IMR-90 (cell line): Measurements from ENCODE around the gene ATL2. TPM values are rescaled to one million over a fixed set of nuclear protein-coding genes. Genes with fewer than 3 reads are reported as not detected.

Source experiments
- ATAC-seq: fragments of 200-7000 bp; cut with Tn5 transposase; 2 replicates; pipeline ENCODE4 v1.9.1; 2020; ENCODE audit warnings: low read depth, mild to moderate bottlenecking, moderate library complexity
- BruUV-seq: library from RNA; stranded (reverse); fragments of 400-500 nt; replicated peaks from 2 replicates; lab custom pipeline; 2021; lab: Mats Ljungman, UMichigan
- CTCF ChIA-PET: fragments of 300-600 bp; formaldehyde crosslinking; extraction: SDS; loops from one replicate; lab custom pipeline; 2021; ENCODE audit warnings: antibody characterized with exemption; lab: Yijun Ruan, JAX
- POLR2A ChIA-PET: fragments of 300-600 bp; sonication (Branson Sonifier 250); formaldehyde crosslinking; loops from one replicate; lab custom pipeline; 2022; ENCODE audit warnings: antibody characterized with exemption; ENCODE audit not compliant: unreplicated experiment; lab: Charles Lee
- DNase-seq: peaks from one replicate; pipeline ENCODE4 v3.0.0; 2013
- H2AFZ ChIP-seq: replicated peaks from 2 replicates; pipeline ENCODE3; 2013; ENCODE audit warnings: low read length, mild to moderate bottlenecking; ENCODE audit not compliant: poor library complexity
- H2AK5ac ChIP-seq: 2 replicates; pipeline ENCODE4 v1.6.1; 2013; ENCODE audit warnings: low read depth, low read length, inconsistent platforms
- H2AK9ac ChIP-seq: replicated peaks from 2 replicates; pipeline ENCODE3; 2013; ENCODE audit warnings: mild to moderate bottlenecking, low read depth, low read length, moderate library complexity; ENCODE audit not compliant: poor library complexity
- H2BK120ac ChIP-seq: 2 replicates; pipeline ENCODE4 v1.6.1; 2013; ENCODE audit warnings: low read depth, low read length, inconsistent platforms
- H2BK15ac ChIP-seq: 3 replicates; pipeline ENCODE4 v1.6.1; 2013; ENCODE audit warnings: low read depth, low read length, inconsistent platforms
- H2BK20ac ChIP-seq: 2 replicates; pipeline ENCODE4 v1.6.1; 2013; ENCODE audit warnings: low read depth, mild to moderate bottlenecking, inconsistent platforms, low read length, moderate library complexity
- H2BK5ac ChIP-seq: 2 replicates; pipeline ENCODE4 v1.6.1; 2013; ENCODE audit warnings: mild to moderate bottlenecking, low read depth, low read length, inconsistent platforms; ENCODE audit not compliant: poor library complexity, severe bottlenecking
- H3K14ac ChIP-seq: replicated peaks from 2 replicates; pipeline ENCODE4 v1.6.1; 2013; ENCODE audit warnings: low read depth, low read length, inconsistent platforms
- H3K18ac ChIP-seq: 2 replicates; pipeline ENCODE4 v1.6.1; 2013; ENCODE audit warnings: low read depth, low read length, control low read depth
- H3K23ac ChIP-seq: 2 replicates; pipeline ENCODE4 v1.6.1; 2013; ENCODE audit warnings: low read depth, low read length, inconsistent platforms
- H3K27ac ChIP-seq: 2 replicates; pipeline ENCODE4 v1.5.1; 2013; ENCODE audit warnings: mild to moderate bottlenecking, control low read depth, low read length; ENCODE audit not compliant: insufficient read depth
- H3K27me3 ChIP-seq: 2 replicates; pipeline ENCODE4 v1.6.1; 2013; ENCODE audit warnings: low read length; ENCODE audit not compliant: control insufficient read depth, insufficient read depth
- H3K36me3 ChIP-seq: 2 replicates; pipeline ENCODE4 v1.6.1; 2013; ENCODE audit warnings: low read length, mixed read lengths; ENCODE audit not compliant: control insufficient read depth, insufficient read depth
- H3K4ac ChIP-seq: 2 replicates; pipeline ENCODE4 v1.6.1; 2013; ENCODE audit warnings: low read depth, low read length, inconsistent platforms
- H3K4me1 ChIP-seq: 2 replicates; pipeline ENCODE4 v1.6.1; 2013; ENCODE audit warnings: low read length, mixed read lengths; ENCODE audit not compliant: control insufficient read depth, insufficient read depth
- H3K4me2 ChIP-seq: 2 replicates; pipeline ENCODE4 v1.6.1; 2013; ENCODE audit warnings: low read depth, mild to moderate bottlenecking, control low read depth, low read length, moderate library complexity
- H3K4me3 ChIP-seq: 2 replicates; pipeline ENCODE4 v1.5.1; 2013; ENCODE audit warnings: low read depth, mild to moderate bottlenecking, control low read depth, low read length, moderate library complexity; ENCODE audit not compliant: insufficient read depth
- H3K56ac ChIP-seq: 2 replicates; pipeline ENCODE4 v1.6.1; 2013; ENCODE audit warnings: low read length, inconsistent platforms; ENCODE audit not compliant: insufficient read depth; ENCODE audit errors: extremely low read depth
- H3K79me1 ChIP-seq, 2 experiments: 2 replicates each; pipeline ENCODE4 v1.6.1; 2013; ENCODE audit warnings: low read length in 2 of 2, inconsistent platforms in 1 of 2, low read depth in 1 of 2
- H3K9ac ChIP-seq: 2 replicates; pipeline ENCODE4 v1.6.1; 2013; ENCODE audit warnings: low read depth, low read length, control low read depth
- H3K9me1 ChIP-seq: 2 replicates; pipeline ENCODE4 v1.6.1; 2013; ENCODE audit warnings: low read length, inconsistent platforms; ENCODE audit not compliant: insufficient read depth
- H3K9me3 ChIP-seq: 2 replicates; pipeline ENCODE4 v1.6.1; 2013; ENCODE audit warnings: low read length; ENCODE audit not compliant: control insufficient read depth, insufficient read depth
- H4K20me1 ChIP-seq: 2 replicates; pipeline ENCODE4 v1.6.1; 2013; ENCODE audit warnings: low read length, inconsistent platforms; ENCODE audit not compliant: insufficient read depth
- H4K5ac ChIP-seq: 2 replicates; pipeline ENCODE4 v1.6.1; 2013; ENCODE audit warnings: mild to moderate bottlenecking, low read depth, low read length, control low read depth
- H4K8ac ChIP-seq, 2 experiments: 2 replicates each; pipeline ENCODE4 v1.6.1; 2013; ENCODE audit warnings: low read depth in 2 of 2, low read length in 2 of 2, control low read depth in 1 of 2, inconsistent platforms in 1 of 2
- H4K91ac ChIP-seq: 2 replicates; pipeline ENCODE4 v1.6.1; 2013; ENCODE audit warnings: low read depth, low read length, inconsistent platforms; ENCODE audit not compliant: insufficient read depth
- CTCF ChIP-seq: conservative IDR thresholded peaks from 2 replicates; pipeline ENCODE4 v1.5.1; 2012; ENCODE audit warnings: mild to moderate bottlenecking, low read depth, low read length, improper control_type of control experiment
- FOS ChIP-seq: fragments of 150-350 bp; IDR thresholded peaks from 2 replicates; pipeline ENCODE4 v1.6.1; 2016; ENCODE audit warnings: low read depth, low read length
- MXI1 ChIP-seq: IDR thresholded peaks from 2 replicates; pipeline ENCODE4 v1.6.1; 2012; ENCODE audit warnings: low read depth, mild to moderate bottlenecking, low read length, moderate library complexity, borderline replicate concordance
- NFE2L2 ChIP-seq: fragments of 150-350 bp; IDR thresholded peaks from 2 replicates; pipeline ENCODE4 v1.6.1; 2016; ENCODE audit warnings: low read depth, mild to moderate bottlenecking, low read length
- RCOR1 ChIP-seq: IDR thresholded peaks from 2 replicates; pipeline ENCODE4 v1.6.1; 2012; ENCODE audit warnings: mild to moderate bottlenecking, low read length, improper control_type of control experiment; ENCODE audit not compliant: insufficient replicate concordance
- WGBS, 2 experiments: methylation state at CpG; one replicate each; pipeline versions ENCODE4 v1.1.5 to v1.1.7; 2013; ENCODE audit warnings: missing lambda C conversion rate in 2 of 2; ENCODE audit not compliant: insufficient read length in 1 of 2; ENCODE audit errors: extremely low coverage in 2 of 2; 5-methylcytosine and 5-hydroxymethylcytosine counted together
- dilution Hi-C: fragments of 300-500 bp; cut with HindIII; formaldehyde crosslinking; loops from one replicate; pipeline ENCODE4 v1.14.3; 2018; ENCODE audit warnings: low sequenced_read_pairs; ENCODE audit not compliant: unreplicated experiment
- in situ Hi-C: fragments of 300-500 bp; cut with MboI; formaldehyde crosslinking; loops from 3 replicates; pipeline ENCODE4 v1.14.3; 2019; ENCODE audit warnings: low sequenced_read_pairs, inconsistent platforms, mixed read lengths
- intact Hi-C: fragments of 100-400 bp; cut with micrococcal nuclease; formaldehyde crosslinking; loops from 2 replicates; pipeline ENCODE4 v1.10.0; 2022
- polyA plus RNA-seq, 3 experiments: library from polyadenylated mRNA; depleted of rRNA; stranded (reverse); fragments of >200 nt; gene quantifications; 2 replicates each; pipeline ENCODE4 v1.2.3, GENCODE V29; 2012; ENCODE audit warnings: low replicate concordance in 1 of 3
- total RNA-seq: library from RNA; depleted of rRNA; stranded (reverse); fragments of >200 nt; gene quantifications from 2 replicates; pipeline ENCODE4 v1.2.3, GENCODE V29; 2012

Gene ATL2
- total and polyA plus RNA-seq, 2 of the 4 experiments (the other 2 are of a cell fraction), result 16.0 to 62.6 TPM

GRCh38 chr2:38330754-38331153, 46.3 kb downstream of the ATL2 start:
- Histone ChIP-seq H2BK15ac (no peak overlapping the region), H3K36me3 (peaks cover 4% of the 10 kb centered on the region), H3K14ac (no peak overlapping the region), H4K20me1 (no peaks in the 10 kb centered on the region), H2BK5ac (no peak overlapping the region), H3K23ac (no peak overlapping the region), H3K4ac (no peak overlapping the region), H2AFZ (no peak overlapping the region), H3K56ac (no peak overlapping the region), H3K4me2 (no peak overlapping the region), H2BK120ac (no peak overlapping the region), H2AK9ac (no peak overlapping the region), H4K5ac (no peak overlapping the region), H3K27me3 (no peaks in the 10 kb centered on the region), H3K9me1 (no peaks in the 10 kb centered on the region), H4K91ac (no peak overlapping the region), H3K18ac (no peak overlapping the region), H3K9me3 (peaks cover 3% of the 10 kb centered on the region; the same call in 1 of the 2 replicates), H3K4me1 (no peaks in the 10 kb centered on the region), H2BK20ac (no peak overlapping the region), H4K8ac (no peak overlapping the region), H3K79me1 (peaks cover 0 to 5% of the 10 kb centered on the region in 2 experiments; a peak in 2 of 4 replicates), H3K9ac (no peak overlapping the region), H3K4me3 (no peak overlapping the region), H2AK5ac (no peak overlapping the region), H3K27ac (no peak overlapping the region)
- ChIA-PET CTCF (no interaction called here), POLR2A (no interaction called here)
- in situ Hi-C loops (no loop called here), intact Hi-C loops (no loop called here), dilution Hi-C loops (no loop called here)
- TF ChIP-seq NFE2L2, result no peak
- TF ChIP-seq RCOR1, result no peak
- no peak for TF ChIP-seq FOS
- TF ChIP-seq MXI1, result no peak
- TF ChIP-seq CTCF, result no peak
- DNase-seq, result no peak
- no TSS peak for BruUV-seq
- WGBS, 2 experiments, result no CpG with 5 or more reads among the region's 7 CpGs
- no peak for ATAC-seq
